HG03064 (cell line): Measurements from ENCODE around the gene SNCB.

Source experiments
- ATAC-seq: cut with Tn5 transposase; IDR thresholded peaks from one replicate; pipeline ENCODE4 v1.9.1; 2021; ENCODE audit warnings: low read depth; ENCODE audit not compliant: unreplicated experiment

SNCB gene

DNA sequence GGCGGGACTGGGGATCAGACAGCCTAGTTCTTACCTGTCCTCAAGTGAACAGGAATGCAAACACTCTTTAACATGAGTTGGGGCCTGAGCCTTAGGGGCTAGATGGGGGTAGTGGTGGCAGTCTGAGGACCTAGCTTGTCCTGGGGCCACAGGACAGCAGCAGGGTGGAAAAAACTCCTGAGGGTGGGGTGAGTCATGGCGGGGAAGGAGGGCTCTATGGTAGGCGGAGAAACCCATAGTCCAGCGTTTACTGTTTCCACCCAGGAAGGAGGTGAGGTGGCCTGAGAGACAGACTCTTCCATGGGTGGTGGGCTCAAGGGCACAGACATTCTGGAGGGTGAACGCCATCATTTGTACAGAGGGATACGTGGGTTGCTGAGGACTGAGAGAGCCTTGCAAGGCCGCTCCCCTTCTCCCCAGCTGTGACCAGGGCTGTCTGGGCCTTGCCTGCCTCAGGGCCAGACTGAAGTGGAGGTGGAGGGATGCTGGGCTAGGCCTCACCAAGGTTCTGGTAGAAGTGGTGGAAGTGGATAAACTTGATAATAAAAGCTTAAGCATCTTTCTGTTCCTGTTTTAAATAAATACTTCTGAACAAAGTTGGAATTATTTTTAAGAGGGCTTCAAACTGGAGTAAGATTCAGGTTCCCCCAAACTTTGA, 15.8 kb upstream of the SNCB start:
- ATAC-seq: no peak

DNA sequence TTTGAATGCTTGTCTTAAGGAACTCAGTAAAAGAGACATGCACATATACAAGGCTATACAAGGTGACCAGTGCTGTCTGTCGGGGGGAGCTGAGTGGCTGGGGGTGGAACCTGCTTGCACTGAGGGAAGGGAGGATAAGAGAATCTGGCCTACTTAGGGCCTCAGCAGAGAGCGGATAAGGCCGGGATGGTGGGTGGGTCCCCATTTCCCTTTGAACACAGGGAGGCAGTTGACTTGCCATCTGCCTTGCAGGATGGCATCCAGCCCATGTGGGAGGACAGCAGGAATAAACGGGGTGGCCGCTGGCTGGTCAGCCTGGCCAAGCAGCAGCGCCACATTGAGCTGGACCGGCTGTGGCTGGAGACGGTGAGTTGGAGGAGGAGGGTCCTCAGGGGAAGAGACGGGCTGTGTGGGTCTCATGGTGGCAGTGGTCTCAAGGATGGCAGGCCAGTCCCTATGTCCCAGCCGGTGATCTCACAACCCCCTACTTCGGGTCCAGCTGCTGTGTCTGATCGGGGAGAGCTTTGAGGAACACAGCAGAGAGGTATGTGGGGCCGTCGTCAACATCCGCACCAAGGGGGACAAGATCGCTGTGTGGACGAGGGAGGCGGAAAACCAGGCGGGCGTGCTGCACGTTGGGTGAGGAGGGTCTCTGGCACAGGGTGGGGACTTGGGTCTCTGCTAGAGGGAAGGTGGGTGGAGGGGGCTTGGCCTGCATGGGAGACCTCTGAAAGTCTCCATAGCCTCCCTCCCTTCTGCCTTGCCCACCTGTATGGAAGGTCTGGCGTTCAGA, 14.7 kb upstream of the SNCB start:
- ATAC-seq: no peak

- ATAC-seq: no peak
Measured at GRCh38 chr5:176644294-176644693, 14.0 kb upstream of the SNCB start.

- no peak for ATAC-seq
Measured at GRCh38 chr5:176643491-176644219, 13.3 kb upstream of the SNCB start.

DNA sequence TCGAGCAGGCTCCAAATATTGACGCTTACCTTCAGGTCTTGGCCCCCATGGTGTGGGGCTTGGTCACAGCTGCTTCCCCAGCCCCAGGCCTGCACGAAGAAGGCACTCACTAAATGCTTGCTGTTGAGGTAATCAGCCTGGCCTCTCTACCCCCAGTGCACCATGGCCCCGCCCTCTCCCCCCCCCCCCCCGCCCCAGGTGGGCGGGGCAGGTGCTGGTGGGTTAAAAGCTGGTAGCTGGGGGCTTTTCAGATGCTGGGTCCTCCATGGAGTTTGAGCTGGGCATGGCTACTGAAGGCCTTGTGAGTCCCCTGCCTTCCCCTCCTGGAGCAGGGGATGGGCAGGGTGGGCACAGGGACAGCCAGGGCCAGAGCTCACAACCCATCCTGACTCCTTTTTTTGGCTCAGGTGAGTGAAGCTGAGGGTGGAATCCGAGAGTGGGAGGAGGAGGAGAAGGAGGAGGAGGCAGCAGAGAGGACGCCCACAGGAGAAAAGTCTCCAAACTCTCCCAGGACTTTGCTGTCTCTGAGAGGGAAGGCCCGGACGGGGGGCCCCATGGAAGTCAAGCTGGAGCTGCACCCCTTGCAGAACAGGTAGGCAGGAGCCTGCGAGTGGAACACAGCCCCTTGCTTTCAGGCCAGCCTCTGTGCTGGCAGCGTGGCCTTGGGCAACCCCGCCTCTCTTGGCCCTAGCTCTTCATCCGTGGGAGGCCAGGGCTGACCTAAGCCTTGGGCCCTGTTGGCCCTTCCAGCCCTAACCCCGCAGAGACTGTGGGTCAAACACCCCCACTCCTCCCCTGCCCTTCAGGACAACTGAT, 12.5 kb upstream of the SNCB start:
- no peak for ATAC-seq

DNA sequence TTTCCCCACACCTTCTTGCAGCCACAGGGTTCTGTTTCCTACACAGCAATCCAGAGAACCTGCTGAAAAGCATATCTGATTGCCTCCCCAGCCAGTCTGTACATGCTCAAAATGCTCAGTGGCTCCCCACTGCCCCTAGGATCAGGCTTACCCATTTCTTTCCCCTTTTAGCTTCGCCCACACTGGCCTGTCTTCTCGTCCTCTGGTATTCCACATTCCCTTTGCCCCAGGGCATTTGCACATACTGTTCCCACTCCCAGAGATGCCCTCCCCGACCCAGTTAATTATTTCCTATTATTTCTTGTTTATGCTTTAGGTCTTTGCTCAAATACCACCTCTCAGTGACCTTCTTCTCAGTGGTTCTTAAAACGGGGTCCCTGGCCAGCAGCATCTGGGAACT, 10.3 kb upstream of the SNCB start:
- no peak for ATAC-seq

GRCh38 chr5:176639981-176640380, 9.6 kb upstream of the SNCB start:
- no peak for ATAC-seq

GRCh38 chr5:176639208-176639607, 8.9 kb upstream of the SNCB start:
- no peak for ATAC-seq

DNA sequence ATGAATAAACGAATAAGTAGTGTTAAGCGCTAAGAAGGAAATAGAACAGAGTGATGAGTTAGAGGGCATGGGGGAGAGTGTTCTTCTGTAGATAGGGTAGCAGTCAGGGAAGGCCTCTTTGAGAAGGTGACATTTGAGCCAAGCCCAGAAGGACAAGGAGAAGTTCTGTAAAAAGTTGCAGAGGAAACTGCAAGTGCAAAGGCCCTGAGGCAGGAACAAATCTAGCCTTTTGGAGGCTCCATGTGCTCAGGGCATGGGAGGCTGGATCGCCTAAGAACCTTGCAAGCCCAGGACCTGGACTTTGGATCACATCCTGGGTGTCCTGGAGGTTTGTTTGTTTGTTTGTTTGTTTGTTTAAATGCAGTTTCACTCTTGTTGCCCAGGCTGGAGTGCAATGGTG, 8.1 kb upstream of the SNCB start:
- ATAC-seq: no peak

DNA sequence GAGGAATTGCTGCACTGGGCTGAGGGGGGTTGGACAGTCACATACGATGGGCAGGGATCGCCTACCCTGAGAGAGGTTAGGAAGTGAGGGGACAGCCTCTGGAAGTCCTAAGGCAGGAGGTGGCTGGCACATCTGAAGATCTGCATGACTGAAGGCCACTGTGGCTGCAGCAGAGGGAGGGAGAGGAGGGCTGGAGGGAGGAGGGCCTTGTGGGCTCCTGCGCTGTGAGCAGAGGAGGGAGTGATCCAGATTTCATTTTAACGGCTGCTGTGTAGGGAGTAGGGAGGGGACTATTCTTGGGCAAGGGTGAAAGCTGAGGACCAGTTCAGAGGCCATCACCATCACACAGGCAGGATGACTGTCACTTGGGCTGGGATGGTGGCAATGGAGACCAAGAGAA, 7.2 kb upstream of the SNCB start:
- no peak for ATAC-seq

- no peak for ATAC-seq
Measured at GRCh38 chr5:176636426-176636825, 6.1 kb upstream of the SNCB start.

DNA sequence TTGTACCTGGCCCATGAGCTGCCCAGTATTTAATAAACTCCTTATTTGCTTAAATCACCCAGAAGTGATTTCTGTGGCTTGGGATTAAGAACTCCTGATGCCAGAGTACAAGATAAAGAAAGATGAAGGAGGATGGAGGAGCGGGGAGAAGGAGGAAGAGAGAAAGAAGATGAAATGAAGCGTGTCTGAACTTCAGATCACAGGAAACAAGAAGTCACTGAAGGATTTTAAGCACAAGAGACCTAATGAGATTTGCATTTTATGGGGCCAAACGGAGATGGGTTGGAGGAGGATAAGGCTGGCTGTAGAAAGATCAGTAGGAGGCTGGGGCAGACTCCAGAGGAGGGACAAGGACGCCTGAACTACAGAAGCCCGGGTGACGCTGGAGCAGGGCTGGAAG, 3.3 kb upstream of the SNCB start:
- ATAC-seq: no peak

- no peak for ATAC-seq
Measured at GRCh38 chr5:176632745-176633144, 2.4 kb upstream of the SNCB start.

- ATAC-seq: no peak
Measured at GRCh38 chr5:176631383-176632200, 1.3 kb upstream of the SNCB start.

GRCh38 chr5:176630681-176631222, 418 bp upstream of the SNCB start:
- no peak for ATAC-seq

DNA sequence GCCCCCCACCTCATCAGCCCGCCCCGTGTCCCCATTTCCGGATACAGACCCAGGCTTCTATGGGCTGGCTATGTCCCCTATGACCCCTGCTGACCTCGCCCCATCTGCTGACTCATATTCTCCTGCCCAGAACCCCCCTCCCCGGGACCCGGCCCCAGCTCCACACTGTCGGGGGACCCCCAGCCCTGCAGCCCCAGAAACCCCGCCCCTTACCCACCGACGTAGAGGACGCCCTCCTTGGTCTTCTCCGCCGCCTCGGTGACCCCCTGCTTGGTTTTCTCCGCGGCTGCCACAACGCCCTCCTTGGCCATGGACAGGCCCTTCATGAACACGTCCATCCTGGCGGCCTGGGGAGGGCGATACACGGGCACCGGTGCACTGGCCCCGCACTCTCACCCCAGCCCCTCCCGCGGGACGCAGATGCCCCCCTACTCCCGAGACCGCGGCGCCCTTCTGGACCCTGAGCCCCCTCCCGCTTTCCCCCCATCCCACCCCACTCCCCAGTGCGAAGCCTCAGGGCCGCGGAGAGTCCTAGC, 949 bp downstream of the SNCB start:
- ATAC-seq: no peak

DNA sequence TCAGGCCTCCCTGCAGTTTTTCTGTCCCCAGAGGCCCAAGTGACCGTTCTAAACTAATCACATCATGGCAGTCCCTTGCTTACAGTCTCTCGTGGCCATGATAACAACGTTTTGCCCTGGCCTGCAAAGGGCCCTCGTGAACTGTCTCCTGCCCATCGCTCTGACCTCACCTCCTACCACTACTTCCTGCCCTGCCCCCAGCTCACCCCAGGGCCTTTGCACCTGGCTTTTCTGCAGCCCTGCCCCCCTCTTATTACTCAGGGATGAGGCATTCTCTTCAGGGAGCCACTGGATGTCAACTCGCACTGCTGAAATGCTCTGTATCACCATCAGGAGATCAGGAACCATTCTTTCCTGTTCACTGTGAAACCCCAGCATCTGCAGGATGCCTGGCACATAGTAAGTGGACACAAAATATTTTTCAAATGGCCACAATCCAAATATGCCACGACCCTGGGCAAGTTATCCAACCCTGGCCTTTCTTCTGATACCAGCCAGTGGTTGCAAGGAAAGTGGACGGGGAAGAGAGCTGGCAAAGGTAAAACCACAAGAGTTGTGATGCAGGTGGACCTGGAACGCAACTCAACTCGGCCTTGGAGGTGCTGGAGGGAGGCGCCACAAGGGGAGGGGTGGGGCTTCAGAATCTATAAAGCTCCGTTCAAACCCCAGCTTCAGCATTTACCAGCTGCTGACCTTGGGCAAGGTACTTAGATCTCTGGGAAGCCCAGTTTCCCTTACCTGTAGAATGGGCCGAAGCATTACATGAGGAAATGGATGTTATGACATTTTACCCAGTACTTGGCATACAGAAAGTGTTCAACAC, 1.7 kb downstream of the SNCB start:
- ATAC-seq: no peak

- ATAC-seq: no peak
Measured at GRCh38 chr5:176627582-176627981, 2.8 kb downstream of the SNCB start.

GRCh38 chr5:176626876-176627236, 3.5 kb downstream of the SNCB start:
- ATAC-seq: no peak
